HG03565 (cell line): Measurements from ENCODE around the gene ZAP70.

Source experiments
- ATAC-seq: cut with Tn5 transposase; IDR thresholded peaks from one replicate; pipeline ENCODE4 v1.9.1; 2021; ENCODE audit warnings: mild to moderate bottlenecking, moderate library complexity; ENCODE audit not compliant: unreplicated experiment

Gene ZAP70

GRCh38 chr2:97747716-97748115, 34.3 kb downstream of the ZAP70 start:
- ATAC-seq = no peak

GRCh38 chr2:97749581-97749980, 36.2 kb downstream of the ZAP70 start:
- ATAC-seq = no peak

GRCh38 chr2:97750017-97750416, 36.6 kb downstream of the ZAP70 start:
- ATAC-seq = no peak

GRCh38 chr2:97751752-97752151, 38.4 kb downstream of the ZAP70 start:
- ATAC-seq = no peak

GRCh38 chr2:97752342-97753334, 39.3 kb downstream of the ZAP70 start:
- ATAC-seq = no peak

- no peak for ATAC-seq
These were observed 41.4 kb downstream of the ZAP70 start for GRCh38 chr2:97754690-97755346.

GRCh38 chr2:97755491-97755890, 42.1 kb downstream of the ZAP70 start:
- ATAC-seq = no peak

GRCh38 chr2:97757062-97757461, 43.7 kb downstream of the ZAP70 start:
- ATAC-seq = no peak

GRCh38 chr2:97758131-97758705, 44.8 kb downstream of the ZAP70 start:
- no peak for ATAC-seq

- ATAC-seq = no peak
These were observed 46.5 kb downstream of the ZAP70 start for GRCh38 chr2:97759727-97760407.

GRCh38 chr2:97760480-97761049, 47.2 kb downstream of the ZAP70 start:
- no peak for ATAC-seq

GRCh38 chr2:97761192-97761591, 47.8 kb downstream of the ZAP70 start:
- ATAC-seq = no peak

GRCh38 chr2:97763176-97763845, 49.9 kb downstream of the ZAP70 start:
- ATAC-seq = no peak

GRCh38 chr2:97764559-97765263, 51.3 kb downstream of the ZAP70 start:
- ATAC-seq = no peak

GRCh38 chr2:97765933-97766332, 52.6 kb downstream of the ZAP70 start:
- ATAC-seq = no peak

- no peak for ATAC-seq
These were observed 53.2 kb downstream of the ZAP70 start for GRCh38 chr2:97766567-97766966.

- no peak for ATAC-seq
These were observed 55.9 kb downstream of the ZAP70 start for GRCh38 chr2:97769308-97769707.

- no peak for ATAC-seq
These were observed 56.3 kb downstream of the ZAP70 start for GRCh38 chr2:97769711-97770110.

- ATAC-seq = no peak
These were observed 57.1 kb downstream of the ZAP70 start for GRCh38 chr2:97770445-97770844.

GRCh38 chr2:97774425-97774824, 61.0 kb downstream of the ZAP70 start:
- no peak for ATAC-seq
